ENCODE measurements around the gene CALM1. TPM values are rescaled to one million over a fixed set of nuclear protein-coding genes. Genes with fewer than 3 reads are reported as not detected.

Gene CALM1
- polyA plus RNA-seq, 1 donor from 2014 or later: 373 TPM

DNA sequence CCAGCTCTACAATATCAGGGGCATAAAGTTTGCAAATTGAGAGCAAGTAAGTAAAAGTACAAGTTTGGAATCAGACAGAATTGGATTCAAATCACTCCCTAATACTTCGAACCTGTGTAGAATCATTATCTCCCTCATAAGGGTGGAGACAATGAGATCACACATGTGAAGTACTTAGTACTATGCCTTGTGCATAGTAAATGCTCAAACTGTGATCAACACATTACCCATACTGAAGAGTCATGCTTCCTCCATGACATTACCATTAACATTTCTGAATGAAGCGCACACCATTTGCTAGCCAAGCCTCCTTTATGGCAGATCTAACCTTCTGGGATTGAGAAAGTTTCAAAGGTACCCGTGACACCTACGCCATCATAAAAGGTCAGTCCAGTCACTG is 38.5 kb upstream of the CALM1 start:
- no peak overlapping the region for H3K27ac ChIP-seq (ENCODE audit: low read length)
- no peaks in the 10 kb centered on the region for H3F3A ChIP-seq (ENCODE audit: insufficient read depth, low read length, poor library complexity, severe bottlenecking)
- H3K79me2 ChIP-seq (replicated peaks; ENCODE audit: insufficient read depth, low read length): no peaks in the 10 kb centered on the region

DNA sequence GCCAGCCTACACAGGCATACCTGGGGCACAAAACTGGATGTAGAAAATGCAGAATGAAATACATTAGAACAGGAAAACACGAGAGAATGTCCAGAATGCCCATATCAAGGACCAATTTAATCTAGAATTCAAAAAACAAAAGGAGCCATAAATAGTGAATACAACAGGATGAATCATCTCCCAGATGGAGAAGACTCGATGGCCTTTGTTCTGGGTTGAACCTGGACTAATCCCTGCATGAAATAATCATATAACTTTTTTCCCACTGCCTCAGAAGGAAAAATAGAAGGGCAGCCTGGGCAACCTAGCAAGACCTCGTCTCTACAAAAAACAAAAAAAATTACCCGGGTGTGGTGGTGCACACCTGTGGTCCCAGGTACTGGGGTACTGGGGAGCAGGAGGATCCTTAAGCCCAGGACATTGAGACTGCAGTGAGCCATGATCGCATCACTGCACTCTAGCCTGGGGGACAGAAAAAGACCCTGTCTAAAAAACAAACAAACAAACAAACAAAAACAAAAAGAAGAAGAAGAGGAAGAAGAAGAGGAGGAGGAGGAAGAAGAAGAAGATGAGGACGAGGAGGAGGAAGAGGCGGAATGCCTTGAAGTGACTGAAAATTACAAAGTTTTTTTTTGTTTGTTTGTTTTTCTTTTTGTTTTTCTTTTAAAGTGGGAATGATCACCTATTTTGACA is 34.8 kb upstream of the CALM1 start:
- Histone ChIP-seq H3K27ac (ENCODE audit: low read length) (no peak overlapping the region), H3F3A (ENCODE audit: insufficient read depth, low read length, poor library complexity, severe bottlenecking) (no peaks in the 10 kb centered on the region), H3K9me2 (ENCODE audit: insufficient read depth, low read length) (no peaks in the 10 kb centered on the region), H3K79me2 (replicated peaks; ENCODE audit: insufficient read depth, low read length) (no peaks in the 10 kb centered on the region), H4K20me1 (ENCODE audit: insufficient read depth) (no peaks in the 10 kb centered on the region), H3K9me3 (ENCODE audit: low read length) (no peaks in the 10 kb centered on the region), H2AFZ (ENCODE audit: low read depth, low read length) (no peak overlapping the region), H3K27me3 (ENCODE audit: insufficient read depth, low read depth, low read length) (no peaks in the 10 kb centered on the region), H3K36me3 (ENCODE audit: insufficient read depth, low read length) (no peaks in the 10 kb centered on the region), H3K4me3 (ENCODE audit: low read length) (no peak overlapping the region), H3K4me2 (ENCODE audit: low read length) (no peak overlapping the region), H3K9ac (ENCODE audit: low read length) (no peak overlapping the region)
- TF ChIP-seq, protein P1, sequence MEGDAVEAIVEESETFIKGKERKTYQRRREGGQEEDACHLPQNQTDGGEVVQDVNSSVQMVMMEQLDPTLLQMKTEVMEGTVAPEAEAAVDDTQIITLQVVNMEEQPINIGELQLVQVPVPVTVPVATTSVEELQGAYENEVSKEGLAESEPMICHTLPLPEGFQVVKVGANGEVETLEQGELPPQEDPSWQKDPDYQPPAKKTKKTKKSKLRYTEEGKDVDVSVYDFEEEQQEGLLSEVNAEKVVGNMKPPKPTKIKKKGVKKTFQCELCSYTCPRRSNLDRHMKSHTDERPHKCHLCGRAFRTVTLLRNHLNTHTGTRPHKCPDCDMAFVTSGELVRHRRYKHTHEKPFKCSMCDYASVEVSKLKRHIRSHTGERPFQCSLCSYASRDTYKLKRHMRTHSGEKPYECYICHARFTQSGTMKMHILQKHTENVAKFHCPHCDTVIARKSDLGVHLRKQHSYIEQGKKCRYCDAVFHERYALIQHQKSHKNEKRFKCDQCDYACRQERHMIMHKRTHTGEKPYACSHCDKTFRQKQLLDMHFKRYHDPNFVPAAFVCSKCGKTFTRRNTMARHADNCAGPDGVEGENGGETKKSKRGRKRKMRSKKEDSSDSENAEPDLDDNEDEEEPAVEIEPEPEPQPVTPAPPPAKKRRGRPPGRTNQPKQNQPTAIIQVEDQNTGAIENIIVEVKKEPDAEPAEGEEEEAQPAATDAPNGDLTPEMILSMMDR (IDR thresholded peaks at IDR 0.05; ENCODE audit: poor library complexity, severe bottlenecking): no peak
- TF ChIP-seq EP300 (conservative IDR thresholded peaks at IDR 0.05; ENCODE audit: poor library complexity, severe bottlenecking) (no peak), SMC3 (conservative IDR thresholded peaks at IDR 0.05; ENCODE audit: poor library complexity) (no peak), TAF1 (IDR thresholded peaks at IDR 0.05; ENCODE audit: low read depth) (no peak), RAD21 (conservative IDR thresholded peaks at IDR 0.05) (no peak), MXI1 (conservative IDR thresholded peaks at IDR 0.05; ENCODE audit: poor library complexity, severe bottlenecking) (no peak), EZH2 (IDR thresholded peaks at IDR 0.05; ENCODE audit: borderline replicate concordance, insufficient read depth, low read length, poor library complexity, severe bottlenecking) (no peak), POLR2AphosphoS5 (IDR thresholded peaks at IDR 0.05) (no peak)
- TF ChIP-seq, protein P2, sequence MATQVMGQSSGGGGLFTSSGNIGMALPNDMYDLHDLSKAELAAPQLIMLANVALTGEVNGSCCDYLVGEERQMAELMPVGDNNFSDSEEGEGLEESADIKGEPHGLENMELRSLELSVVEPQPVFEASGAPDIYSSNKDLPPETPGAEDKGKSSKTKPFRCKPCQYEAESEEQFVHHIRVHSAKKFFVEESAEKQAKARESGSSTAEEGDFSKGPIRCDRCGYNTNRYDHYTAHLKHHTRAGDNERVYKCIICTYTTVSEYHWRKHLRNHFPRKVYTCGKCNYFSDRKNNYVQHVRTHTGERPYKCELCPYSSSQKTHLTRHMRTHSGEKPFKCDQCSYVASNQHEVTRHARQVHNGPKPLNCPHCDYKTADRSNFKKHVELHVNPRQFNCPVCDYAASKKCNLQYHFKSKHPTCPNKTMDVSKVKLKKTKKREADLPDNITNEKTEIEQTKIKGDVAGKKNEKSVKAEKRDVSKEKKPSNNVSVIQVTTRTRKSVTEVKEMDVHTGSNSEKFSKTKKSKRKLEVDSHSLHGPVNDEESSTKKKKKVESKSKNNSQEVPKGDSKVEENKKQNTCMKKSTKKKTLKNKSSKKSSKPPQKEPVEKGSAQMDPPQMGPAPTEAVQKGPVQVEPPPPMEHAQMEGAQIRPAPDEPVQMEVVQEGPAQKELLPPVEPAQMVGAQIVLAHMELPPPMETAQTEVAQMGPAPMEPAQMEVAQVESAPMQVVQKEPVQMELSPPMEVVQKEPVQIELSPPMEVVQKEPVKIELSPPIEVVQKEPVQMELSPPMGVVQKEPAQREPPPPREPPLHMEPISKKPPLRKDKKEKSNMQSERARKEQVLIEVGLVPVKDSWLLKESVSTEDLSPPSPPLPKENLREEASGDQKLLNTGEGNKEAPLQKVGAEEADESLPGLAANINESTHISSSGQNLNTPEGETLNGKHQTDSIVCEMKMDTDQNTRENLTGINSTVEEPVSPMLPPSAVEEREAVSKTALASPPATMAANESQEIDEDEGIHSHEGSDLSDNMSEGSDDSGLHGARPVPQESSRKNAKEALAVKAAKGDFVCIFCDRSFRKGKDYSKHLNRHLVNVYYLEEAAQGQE (IDR thresholded peaks at IDR 0.05; ENCODE audit: borderline replicate concordance): no peak

More for the DNA sequence above, 38.5 kb upstream of the CALM1 start:
- Histone ChIP-seq H3K4me3 (ENCODE audit: low read length) (no peak overlapping the region), H3K36me3 (ENCODE audit: insufficient read depth, low read length) (no peaks in the 10 kb centered on the region), H3K9me2 (ENCODE audit: insufficient read depth, low read length) (no peaks in the 10 kb centered on the region), H3K27me3 (ENCODE audit: insufficient read depth, low read depth, low read length) (no peaks in the 10 kb centered on the region), H2AFZ (ENCODE audit: low read depth, low read length) (no peak overlapping the region), H3K9ac (ENCODE audit: low read length) (no peak overlapping the region), H3K9me3 (ENCODE audit: low read length) (no peaks in the 10 kb centered on the region), H3K4me2 (ENCODE audit: low read length) (no peak overlapping the region), H4K20me1 (ENCODE audit: insufficient read depth) (no peaks in the 10 kb centered on the region)
- TF ChIP-seq, protein P1 (IDR thresholded peaks at IDR 0.05; ENCODE audit: poor library complexity, severe bottlenecking): no peak
- TF ChIP-seq EZH2 (IDR thresholded peaks at IDR 0.05; ENCODE audit: borderline replicate concordance, insufficient read depth, low read length, poor library complexity, severe bottlenecking) (no peak), RAD21 (conservative IDR thresholded peaks at IDR 0.05) (no peak), MXI1 (conservative IDR thresholded peaks at IDR 0.05; ENCODE audit: poor library complexity, severe bottlenecking) (no peak), EP300 (conservative IDR thresholded peaks at IDR 0.05; ENCODE audit: poor library complexity, severe bottlenecking) (no peak), TAF1 (IDR thresholded peaks at IDR 0.05; ENCODE audit: low read depth) (no peak), POLR2AphosphoS5 (IDR thresholded peaks at IDR 0.05) (no peak), SMC3 (conservative IDR thresholded peaks at IDR 0.05; ENCODE audit: poor library complexity) (no peak)
- TF ChIP-seq, protein P2 (IDR thresholded peaks at IDR 0.05; ENCODE audit: borderline replicate concordance): no peak

All from neural cell (in vitro differentiated cells).